HEK293 (cell line): ENCODE measurements around the gene PBXIP1.

Experiments
- GFI1B ChIP-seq: fragments of 450-650 bp; formaldehyde crosslinking; IDR thresholded peaks from 2 replicates; pipeline ENCODE4 v1.5.1; 2016; ENCODE audit warnings: missing biosample characterization, missing genetic modification characterization
- HOXA7 ChIP-seq: sonication (generic); formaldehyde crosslinking; IDR thresholded peaks from 2 replicates; pipeline ENCODE4 v1.8.1; 2022; ENCODE audit warnings: missing genetic modification reagents, borderline replicate concordance
- KLF10 ChIP-seq: fragments of 450-650 bp; IDR thresholded peaks from 2 replicates; pipeline ENCODE4 v1.5.1; 2018; ENCODE audit warnings: missing biosample characterization, mild to moderate bottlenecking, missing genetic modification characterization
- KLF8 ChIP-seq: fragments of 450-650 bp; formaldehyde crosslinking; IDR thresholded peaks from 2 replicates; pipeline ENCODE4 v1.5.1; 2016; ENCODE audit warnings: missing biosample characterization, missing genetic modification characterization
- MYNN ChIP-seq: fragments of 450-650 bp; formaldehyde crosslinking; IDR thresholded peaks from 2 replicates; pipeline ENCODE4 v1.5.1; 2016; ENCODE audit warnings: missing biosample characterization, missing genetic modification characterization, borderline replicate concordance
- MZF1 ChIP-seq: fragments of 450-650 bp; formaldehyde crosslinking; IDR thresholded peaks from 2 replicates; pipeline ENCODE4 v1.5.1; 2017; ENCODE audit warnings: missing biosample characterization, missing genetic modification characterization, borderline replicate concordance
- SALL2 ChIP-seq: fragments of 450-650 bp; formaldehyde crosslinking; IDR thresholded peaks from 2 replicates; pipeline ENCODE4 v1.5.0; 2017; ENCODE audit warnings: missing biosample characterization, mild to moderate bottlenecking, missing genetic modification characterization, borderline replicate concordance
- TRIM28 ChIP-seq: IDR thresholded peaks from 2 replicates; pipeline ENCODE4 v1.6.1; 2011; ENCODE audit warnings: low read length, control low read depth, borderline replicate concordance
- ZBTB1 ChIP-seq: fragments of 450-650 bp; formaldehyde crosslinking; IDR thresholded peaks from 2 replicates; pipeline ENCODE4 v1.5.1; 2016; ENCODE audit warnings: missing biosample characterization, missing genetic modification characterization
- ZIC2 ChIP-seq: fragments of 450-650 bp; formaldehyde crosslinking; IDR thresholded peaks from 2 replicates; pipeline ENCODE4 v1.5.1; 2016; ENCODE audit warnings: missing biosample characterization, missing genetic modification characterization
- ZNF2 ChIP-seq: fragments of 450-650 bp; formaldehyde crosslinking; IDR thresholded peaks from 2 replicates; pipeline ENCODE4 v1.5.1; 2016; ENCODE audit warnings: missing biosample characterization, missing genetic modification characterization
- ZNF274 ChIP-seq, 2 experiments: fragments of 200-500 bp in 1 of 2; fragments of 450-650 bp in 1 of 2; sonication (Bioruptor generic) in 1 of 2; formaldehyde crosslinking in 1 of 2; IDR thresholded peaks; 2 replicates each; pipeline versions ENCODE4 v1.5.1 to v1.6.1; 2014 to 2016; ENCODE audit warnings: borderline replicate concordance in 1 of 2, inconsistent platforms in 1 of 2, low read length in 1 of 2, missing biosample characterization in 1 of 2, missing genetic modification characterization in 1 of 2
- ZNF37A ChIP-seq: fragments of 450-650 bp; IDR thresholded peaks from 2 replicates; pipeline ENCODE4 v1.5.1; 2018; ENCODE audit warnings: missing biosample characterization, missing genetic modification characterization
- ZNF561 ChIP-seq: fragments of 450-650 bp; IDR thresholded peaks from 2 replicates; pipeline ENCODE4 v1.5.1; 2018; ENCODE audit warnings: missing biosample characterization, missing genetic modification characterization, borderline replicate concordance
- ZNF747 ChIP-seq: fragments of 450-650 bp; formaldehyde crosslinking; IDR thresholded peaks from 2 replicates; pipeline ENCODE4 v1.5.1; 2016; ENCODE audit warnings: missing biosample characterization, missing genetic modification characterization
- ZNF791 ChIP-seq: fragments of 450-650 bp; formaldehyde crosslinking; IDR thresholded peaks from 2 replicates; pipeline ENCODE4 v1.5.1; 2016; ENCODE audit warnings: missing biosample characterization, missing genetic modification characterization
- ZNF792 ChIP-seq: fragments of 450-650 bp; formaldehyde crosslinking; IDR thresholded peaks from 2 replicates; pipeline ENCODE4 v1.5.1; 2016; ENCODE audit warnings: missing biosample characterization, missing genetic modification characterization
- ZNF830 ChIP-seq: fragments of 450-650 bp; IDR thresholded peaks from 2 replicates; pipeline ENCODE4 v1.5.0; 2018; ENCODE audit warnings: missing biosample characterization, missing genetic modification characterization, low read depth, mild to moderate bottlenecking, moderate library complexity
- ZSCAN23 ChIP-seq: fragments of 450-650 bp; formaldehyde crosslinking; IDR thresholded peaks from 2 replicates; pipeline ENCODE4 v1.5.1; 2016; ENCODE audit warnings: missing biosample characterization, missing genetic modification characterization
- ZSCAN30 ChIP-seq: fragments of 450-650 bp; IDR thresholded peaks from 2 replicates; pipeline ENCODE4 v1.5.1; 2018; ENCODE audit warnings: missing biosample characterization, mild to moderate bottlenecking, missing genetic modification characterization, moderate library complexity
- TF ChIP-seq, protein P1 (sequence below): fragments of 450-650 bp; formaldehyde crosslinking; IDR thresholded peaks from 2 replicates; pipeline ENCODE4 v1.5.1; 2016; ENCODE audit warnings: missing biosample characterization, missing genetic modification characterization
- TF ChIP-seq, protein P2 (sequence below): fragments of 450-650 bp; formaldehyde crosslinking; IDR thresholded peaks from 2 replicates; pipeline ENCODE4 v1.5.1; 2016; ENCODE audit warnings: missing biosample characterization, missing genetic modification characterization, low read depth
- TF ChIP-seq, protein P3 (sequence below): fragments of 450-650 bp; formaldehyde crosslinking; IDR thresholded peaks from 2 replicates; pipeline ENCODE4 v1.5.1; 2016; ENCODE audit warnings: missing biosample characterization, missing genetic modification characterization
- TF ChIP-seq, protein P4 (sequence below): fragments of 450-650 bp; formaldehyde crosslinking; IDR thresholded peaks from 2 replicates; pipeline ENCODE4 v1.5.1; 2017; ENCODE audit warnings: missing biosample characterization, missing genetic modification characterization
- TF ChIP-seq, protein P5 (sequence below): fragments of 450-650 bp; formaldehyde crosslinking; IDR thresholded peaks from 2 replicates; pipeline ENCODE4 v1.5.1; 2017; ENCODE audit warnings: missing biosample characterization, missing genetic modification characterization
- TF ChIP-seq, protein P6 (sequence below): fragments of 450-650 bp; formaldehyde crosslinking; IDR thresholded peaks from 2 replicates; pipeline ENCODE4 v1.5.1; 2016; ENCODE audit warnings: missing biosample characterization, missing genetic modification characterization
- TF ChIP-seq, protein P7 (sequence below): fragments of 450-650 bp; formaldehyde crosslinking; IDR thresholded peaks from 2 replicates; pipeline ENCODE4 v1.5.1; 2016; ENCODE audit warnings: missing biosample characterization, missing genetic modification characterization
- TF ChIP-seq, protein P8 (sequence below): fragments of 450-650 bp; formaldehyde crosslinking; IDR thresholded peaks from 2 replicates; pipeline ENCODE4 v1.5.1; 2017; ENCODE audit warnings: missing biosample characterization, missing genetic modification characterization

The PBXIP1 gene

DNA sequence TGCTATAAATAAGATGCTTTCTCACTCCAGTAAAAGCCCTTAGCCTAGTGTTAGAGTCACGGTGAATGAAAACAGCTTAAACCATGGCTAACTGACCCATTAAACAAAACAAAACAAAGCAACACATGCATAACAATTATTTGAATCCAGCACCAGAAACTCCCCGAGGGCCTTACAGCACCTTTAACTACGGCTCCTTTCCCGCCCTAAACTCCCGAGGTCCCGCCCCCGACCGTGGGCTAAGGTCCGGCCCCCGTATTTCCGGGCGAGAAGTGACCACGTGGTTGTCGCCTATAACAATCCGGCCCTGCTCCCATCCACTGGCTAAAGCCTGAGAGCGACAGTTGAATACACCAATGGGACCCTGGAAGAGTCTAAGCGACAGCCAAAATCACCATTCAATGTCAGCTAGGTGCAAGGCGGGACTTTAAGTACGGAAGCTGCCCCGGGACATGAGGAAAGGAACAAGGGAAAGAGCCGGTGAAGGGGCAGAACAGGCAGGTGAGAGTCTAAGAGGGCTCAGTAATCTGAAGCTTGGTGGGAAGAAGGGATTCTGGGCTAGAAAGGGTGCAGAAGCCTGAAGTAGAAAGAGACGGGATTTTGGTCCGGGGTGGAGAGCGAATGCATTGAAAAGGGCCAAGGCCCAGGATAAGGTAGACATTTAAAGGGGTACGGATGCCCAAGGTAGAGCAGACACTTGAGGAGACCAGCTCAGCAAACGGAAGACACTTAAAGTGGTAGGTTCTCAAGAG lies 27.2 kb upstream of the PBXIP1 start, which contains the start of gene FLAD1 (continued):
- TF ChIP-seq MZF1 (no peak), ZBTB1 (tag by site-specific recombination) (no peak), ZNF747 (tag by site-specific recombination) (no peak), SALL2 (tag by site-specific recombination) (no peak), ZNF37A (tag by site-specific recombination) (no peak), KLF8 (tag by site-specific recombination) (peak; percentile 54; the same call in 1 of the 2 replicates), ZNF791 (tag by site-specific recombination) (no peak), KLF10 (tag by site-specific recombination) (peak; percentile 72), ZNF561 (tag by site-specific recombination) (no peak), ZNF2 (peak; percentile 14; the same call in 1 of the 2 replicates), ZSCAN30 (peak; percentile 46; the same call in 1 of the 2 replicates), ZNF792 (tag by site-specific recombination) (no peak), TRIM28 (no peak), ZSCAN23 (tag by site-specific recombination) (no peak), HOXA7 (no peak), ZNF274 (IDR thresholded peaks at IDR 0.05; ENCODE audit: low read length) (no peak), ZNF274 (tag by site-specific recombination; IDR thresholded peaks at IDR 0.05; ENCODE audit: borderline replicate concordance) (no peak), ZIC2 (tag by site-specific recombination) (no peak), MYNN (tag by site-specific recombination) (no peak), GFI1B (tag by site-specific recombination) (no peak), ZNF830 (tag by site-specific recombination) (no peak)
- TF ChIP-seq, protein P1, sequence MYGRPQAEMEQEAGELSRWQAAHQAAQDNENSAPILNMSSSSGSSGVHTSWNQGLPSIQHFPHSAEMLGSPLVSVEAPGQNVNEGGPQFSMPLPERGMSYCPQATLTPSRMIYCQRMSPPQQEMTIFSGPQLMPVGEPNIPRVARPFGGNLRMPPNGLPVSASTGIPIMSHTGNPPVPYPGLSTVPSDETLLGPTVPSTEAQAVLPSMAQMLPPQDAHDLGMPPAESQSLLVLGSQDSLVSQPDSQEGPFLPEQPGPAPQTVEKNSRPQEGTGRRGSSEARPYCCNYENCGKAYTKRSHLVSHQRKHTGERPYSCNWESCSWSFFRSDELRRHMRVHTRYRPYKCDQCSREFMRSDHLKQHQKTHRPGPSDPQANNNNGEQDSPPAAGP: peak; percentile 20; the same call in 1 of the 2 replicates
- TF ChIP-seq, protein P2, sequence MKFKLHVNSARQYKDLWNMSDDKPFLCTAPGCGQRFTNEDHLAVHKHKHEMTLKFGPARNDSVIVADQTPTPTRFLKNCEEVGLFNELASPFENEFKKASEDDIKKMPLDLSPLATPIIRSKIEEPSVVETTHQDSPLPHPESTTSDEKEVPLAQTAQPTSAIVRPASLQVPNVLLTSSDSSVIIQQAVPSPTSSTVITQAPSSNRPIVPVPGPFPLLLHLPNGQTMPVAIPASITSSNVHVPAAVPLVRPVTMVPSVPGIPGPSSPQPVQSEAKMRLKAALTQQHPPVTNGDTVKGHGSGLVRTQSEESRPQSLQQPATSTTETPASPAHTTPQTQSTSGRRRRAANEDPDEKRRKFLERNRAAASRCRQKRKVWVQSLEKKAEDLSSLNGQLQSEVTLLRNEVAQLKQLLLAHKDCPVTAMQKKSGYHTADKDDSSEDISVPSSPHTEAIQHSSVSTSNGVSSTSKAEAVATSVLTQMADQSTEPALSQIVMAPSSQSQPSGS (tag by site-specific recombination): no peak
- TF ChIP-seq, protein P3, sequence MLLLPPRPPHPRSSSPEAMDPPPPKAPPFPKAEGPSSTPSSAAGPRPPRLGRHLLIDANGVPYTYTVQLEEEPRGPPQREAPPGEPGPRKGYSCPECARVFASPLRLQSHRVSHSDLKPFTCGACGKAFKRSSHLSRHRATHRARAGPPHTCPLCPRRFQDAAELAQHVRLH (tag by site-specific recombination): peak; percentile 94
- TF ChIP-seq, protein P4, sequence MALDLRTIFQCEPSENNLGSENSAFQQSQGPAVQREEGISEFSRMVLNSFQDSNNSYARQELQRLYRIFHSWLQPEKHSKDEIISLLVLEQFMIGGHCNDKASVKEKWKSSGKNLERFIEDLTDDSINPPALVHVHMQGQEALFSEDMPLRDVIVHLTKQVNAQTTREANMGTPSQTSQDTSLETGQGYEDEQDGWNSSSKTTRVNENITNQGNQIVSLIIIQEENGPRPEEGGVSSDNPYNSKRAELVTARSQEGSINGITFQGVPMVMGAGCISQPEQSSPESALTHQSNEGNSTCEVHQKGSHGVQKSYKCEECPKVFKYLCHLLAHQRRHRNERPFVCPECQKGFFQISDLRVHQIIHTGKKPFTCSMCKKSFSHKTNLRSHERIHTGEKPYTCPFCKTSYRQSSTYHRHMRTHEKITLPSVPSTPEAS: no peak
- TF ChIP-seq, protein P5, sequence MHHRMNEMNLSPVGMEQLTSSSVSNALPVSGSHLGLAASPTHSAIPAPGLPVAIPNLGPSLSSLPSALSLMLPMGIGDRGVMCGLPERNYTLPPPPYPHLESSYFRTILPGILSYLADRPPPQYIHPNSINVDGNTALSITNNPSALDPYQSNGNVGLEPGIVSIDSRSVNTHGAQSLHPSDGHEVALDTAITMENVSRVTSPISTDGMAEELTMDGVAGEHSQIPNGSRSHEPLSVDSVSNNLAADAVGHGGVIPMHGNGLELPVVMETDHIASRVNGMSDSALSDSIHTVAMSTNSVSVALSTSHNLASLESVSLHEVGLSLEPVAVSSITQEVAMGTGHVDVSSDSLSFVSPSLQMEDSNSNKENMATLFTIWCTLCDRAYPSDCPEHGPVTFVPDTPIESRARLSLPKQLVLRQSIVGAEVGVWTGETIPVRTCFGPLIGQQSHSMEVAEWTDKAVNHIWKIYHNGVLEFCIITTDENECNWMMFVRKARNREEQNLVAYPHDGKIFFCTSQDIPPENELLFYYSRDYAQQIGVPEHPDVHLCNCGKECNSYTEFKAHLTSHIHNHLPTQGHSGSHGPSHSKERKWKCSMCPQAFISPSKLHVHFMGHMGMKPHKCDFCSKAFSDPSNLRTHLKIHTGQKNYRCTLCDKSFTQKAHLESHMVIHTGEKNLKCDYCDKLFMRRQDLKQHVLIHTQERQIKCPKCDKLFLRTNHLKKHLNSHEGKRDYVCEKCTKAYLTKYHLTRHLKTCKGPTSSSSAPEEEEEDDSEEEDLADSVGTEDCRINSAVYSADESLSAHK (tag by site-specific recombination): 0 out of 2 replicates have a peak, but pooled peaks have one; percentile 33
- TF ChIP-seq, protein P6, sequence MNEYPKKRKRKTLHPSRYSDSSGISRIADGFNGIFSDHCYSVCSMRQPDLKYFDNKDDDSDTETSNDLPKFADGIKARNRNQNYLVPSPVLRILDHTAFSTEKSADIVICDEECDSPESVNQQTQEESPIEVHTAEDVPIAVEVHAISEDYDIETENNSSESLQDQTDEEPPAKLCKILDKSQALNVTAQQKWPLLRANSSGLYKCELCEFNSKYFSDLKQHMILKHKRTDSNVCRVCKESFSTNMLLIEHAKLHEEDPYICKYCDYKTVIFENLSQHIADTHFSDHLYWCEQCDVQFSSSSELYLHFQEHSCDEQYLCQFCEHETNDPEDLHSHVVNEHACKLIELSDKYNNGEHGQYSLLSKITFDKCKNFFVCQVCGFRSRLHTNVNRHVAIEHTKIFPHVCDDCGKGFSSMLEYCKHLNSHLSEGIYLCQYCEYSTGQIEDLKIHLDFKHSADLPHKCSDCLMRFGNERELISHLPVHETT: peak; percentile 50; the same call in 1 of the 2 replicates
- TF ChIP-seq, protein P7, sequence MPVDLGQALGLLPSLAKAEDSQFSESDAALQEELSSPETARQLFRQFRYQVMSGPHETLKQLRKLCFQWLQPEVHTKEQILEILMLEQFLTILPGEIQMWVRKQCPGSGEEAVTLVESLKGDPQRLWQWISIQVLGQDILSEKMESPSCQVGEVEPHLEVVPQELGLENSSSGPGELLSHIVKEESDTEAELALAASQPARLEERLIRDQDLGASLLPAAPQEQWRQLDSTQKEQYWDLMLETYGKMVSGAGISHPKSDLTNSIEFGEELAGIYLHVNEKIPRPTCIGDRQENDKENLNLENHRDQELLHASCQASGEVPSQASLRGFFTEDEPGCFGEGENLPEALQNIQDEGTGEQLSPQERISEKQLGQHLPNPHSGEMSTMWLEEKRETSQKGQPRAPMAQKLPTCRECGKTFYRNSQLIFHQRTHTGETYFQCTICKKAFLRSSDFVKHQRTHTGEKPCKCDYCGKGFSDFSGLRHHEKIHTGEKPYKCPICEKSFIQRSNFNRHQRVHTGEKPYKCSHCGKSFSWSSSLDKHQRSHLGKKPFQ (tag by site-specific recombination): no peak
- TF ChIP-seq, protein P8, sequence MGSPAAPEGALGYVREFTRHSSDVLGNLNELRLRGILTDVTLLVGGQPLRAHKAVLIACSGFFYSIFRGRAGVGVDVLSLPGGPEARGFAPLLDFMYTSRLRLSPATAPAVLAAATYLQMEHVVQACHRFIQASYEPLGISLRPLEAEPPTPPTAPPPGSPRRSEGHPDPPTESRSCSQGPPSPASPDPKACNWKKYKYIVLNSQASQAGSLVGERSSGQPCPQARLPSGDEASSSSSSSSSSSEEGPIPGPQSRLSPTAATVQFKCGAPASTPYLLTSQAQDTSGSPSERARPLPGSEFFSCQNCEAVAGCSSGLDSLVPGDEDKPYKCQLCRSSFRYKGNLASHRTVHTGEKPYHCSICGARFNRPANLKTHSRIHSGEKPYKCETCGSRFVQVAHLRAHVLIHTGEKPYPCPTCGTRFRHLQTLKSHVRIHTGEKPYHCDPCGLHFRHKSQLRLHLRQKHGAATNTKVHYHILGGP (tag by site-specific recombination): no peak
